K562 (cell line): ENCODE data around the gene NEDD4L. TPM values are rescaled to one million over a fixed set of nuclear protein-coding genes. Genes with fewer than 3 reads are reported as not detected.
A peak's percentile ranks its signal among the peaks of the same experiment; 100 is the strongest.

ENCODE experiments used
- ATAC-seq: fragments of 200-7000 bp; cut with Tn5 transposase; 3 replicates; pipeline ENCODE4 v1.9.1; 2020; ENCODE audit warnings: moderate library complexity
- BruUV-seq: library from RNA; stranded (reverse); fragments of 400-500 nt; replicated peaks from 2 replicates; lab custom pipeline; 2021; lab: Mats Ljungman, UMichigan
- CTCF ChIA-PET: fragments of 300-600 bp; formaldehyde crosslinking; extraction: SDS; loops from one replicate; lab custom pipeline; 2021; ENCODE audit warnings: low intra/inter-chr PET ratio; lab: Yijun Ruan, JAX
- POLR2A ChIA-PET: fragments of 300-600, 350-650 bp; sonication (Branson Sonifier 250); formaldehyde crosslinking; extraction: SDS; loops from one replicate; lab custom pipeline; 2021; ENCODE audit warnings: antibody characterized with exemption, inconsistent platforms; lab: Yijun Ruan, JAX
- DNase-seq, 4 experiments: peaks; one replicate each; pipeline versions ENCODE4 v3.0.0 to v3.0.0-alpha.2; 2011 to 2018; ENCODE audit warnings: low spot score in 3 of 4, mixed read lengths in 3 of 4; ENCODE audit errors: extremely low read depth in 1 of 4
- FAIRE-seq: peaks from 2 replicates; lab custom pipeline; 2011; peaks lifted over from hg19 to GRCh38; lab: Jason Lieb, UNC
- H2AFZ ChIP-seq: 2 replicates; pipeline ENCODE4 v1.6.0; 2011; ENCODE audit warnings: low read depth, low read length, control low read depth, inconsistent platforms
- H3K27ac ChIP-seq: fragments of 200-600 bp; 3 replicates; pipeline ENCODE4 v1.8.0; 2011; ENCODE audit warnings: low read depth, mild to moderate bottlenecking, control low read depth, inconsistent platforms, low read length, moderate library complexity, mixed read lengths; ENCODE audit errors: extremely low read depth
- H3K27me3 ChIP-seq, 2 experiments: fragments of 300-600 bp in 1 of 2; 2 replicates in 1 of 2; 3 replicates in 1 of 2; pipeline versions ENCODE4 v1.6.0 to v1.8.0; 2011; ENCODE audit warnings: inconsistent platforms in 2 of 2, low read length in 2 of 2, mild to moderate bottlenecking in 1 of 2, mixed read lengths in 1 of 2, moderate library complexity in 1 of 2; ENCODE audit not compliant: control insufficient read depth in 2 of 2, insufficient read depth in 2 of 2
- H3K36me3 ChIP-seq: fragments of 300-600 bp; 3 replicates; pipeline ENCODE4 v1.8.0; 2011; ENCODE audit warnings: mild to moderate bottlenecking, low read length, inconsistent platforms; ENCODE audit not compliant: control insufficient read depth, insufficient read depth
- H3K4me1 ChIP-seq, 2 experiments: fragments of 200-600 bp in 1 of 2; replicated peaks in 1 of 2; 2 replicates in 1 of 2; 3 replicates in 1 of 2; pipeline versions ENCODE4 v1.5.1 to v1.8.0; 2011; ENCODE audit warnings: inconsistent platforms in 2 of 2, low read length in 2 of 2, mild to moderate bottlenecking in 1 of 2, mixed read lengths in 1 of 2, moderate library complexity in 1 of 2; ENCODE audit not compliant: control insufficient read depth in 2 of 2, insufficient read depth in 2 of 2
- H3K4me2 ChIP-seq: 2 replicates; pipeline ENCODE4 v1.6.1; 2011; ENCODE audit warnings: low read length, control low read depth, inconsistent platforms, mixed read lengths; ENCODE audit not compliant: insufficient read depth
- H3K4me3 ChIP-seq: fragments of 200-600 bp; sonication (generic), shearing (Covaris generic); 2 replicates; pipeline ENCODE4 v1.5.1; 2016; ENCODE audit warnings: control low read depth, inconsistent platforms
- H3K79me2 ChIP-seq: fragments of 200-600 bp; 3 replicates; pipeline ENCODE4 v1.8.0; 2011; ENCODE audit warnings: low read length, inconsistent platforms; ENCODE audit not compliant: control insufficient read depth, insufficient read depth
- H3K9ac ChIP-seq, 2 experiments: 2 replicates each; pipeline versions ENCODE4 v1.6.0 to v1.6.1; 2011; ENCODE audit warnings: low read depth in 2 of 2, low read length in 2 of 2, control low read depth in 1 of 2, inconsistent platforms in 1 of 2, mild to moderate bottlenecking in 1 of 2, mixed read lengths in 1 of 2; ENCODE audit not compliant: insufficient read depth in 1 of 2
- H3K9me1 ChIP-seq: one replicate; pipeline ENCODE4 v1.6.0; 2011; ENCODE audit warnings: inconsistent platforms, mild to moderate bottlenecking, low read length, moderate library complexity; ENCODE audit not compliant: control insufficient read depth, insufficient read depth
- H3K9me3 ChIP-seq: replicated peaks from 2 replicates; pipeline ENCODE4 v1.5.1; 2011; ENCODE audit warnings: low read depth, low read length, inconsistent platforms; ENCODE audit not compliant: control insufficient read depth, insufficient read depth
- H4K20me1 ChIP-seq: replicated peaks from 2 replicates; pipeline ENCODE4 v1.6.1; 2011; ENCODE audit warnings: low read length, inconsistent platforms, mixed read lengths; ENCODE audit not compliant: control insufficient read depth, insufficient read depth
- MAFK ChIP-seq: IDR thresholded peaks from 2 replicates; pipeline ENCODE4 v1.6.1; 2011; ENCODE audit warnings: low read length, improper control_type of control experiment
- ZNF384 ChIP-seq: IDR thresholded peaks from 2 replicates; pipeline ENCODE4 v1.6.1; 2012; ENCODE audit warnings: low read depth, low read length, improper control_type of control experiment
- WGBS: fragments of 100-300 bp; shearing (Covaris generic); methylation state at CpG from one replicate; pipeline ENCODE4 v1.1.6; 2016; ENCODE audit warnings: low coverage, mixed read lengths; ENCODE audit not compliant: insufficient coverage; ENCODE audit errors: missing lambda C conversion rate; 5-methylcytosine and 5-hydroxymethylcytosine counted together
- in situ Hi-C: fragments of 300-500 bp; cut with MboI; formaldehyde crosslinking; loops from 4 replicates; pipeline ENCODE4 v1.15.0; 2018; ENCODE audit warnings: inconsistent platforms, mixed read lengths
- intact Hi-C: fragments of 100-400 bp; cut with micrococcal nuclease; formaldehyde crosslinking; loops from 2 replicates; pipeline ENCODE4 v1.14.2; 2022
- polyA plus RNA-seq, 8 experiments: library from polyadenylated mRNA; depleted of rRNA in 4 of 8; stranded (reverse) in 5 of 8; unstranded in 3 of 8; fragments of >200 nt; fragmentation: Nextera tagmentation in 2 of 8; fragmentation: Illumina TruSeq in 1 of 8; extraction: Ambion mirVana in 2 of 8; extraction: Trizol in 1 of 8; gene quantifications; 2 replicates each; pipeline versions ENCODE4 v1.2.1 to v1.2.3, GENCODE V29; 2011 to 2014; ENCODE audit warnings: inconsistent platforms in 1 of 8, missing spikeins in 1 of 8
- total RNA-seq, 7 experiments: library from RNA; depleted of rRNA in 6 of 7; stranded (reverse); fragments of >200 nt in 6 of 7; fragmentation: Illumina TruSeq in 2 of 7; extraction: Trizol in 2 of 7; gene quantifications; 2 replicates each; pipeline versions ENCODE4 v1.2.1 to v1.2.3, GENCODE V29; 2011 to 2021; ENCODE audit warnings: low replicate concordance in 1 of 7
- TF ChIP-seq, protein P1 (sequence below), 2 experiments: fragments of 450-650 bp in 1 of 2; sonication (generic) in 1 of 2; formaldehyde crosslinking in 1 of 2; IDR thresholded peaks in 1 of 2; conservative IDR thresholded peaks in 1 of 2; 2 replicates each; pipeline versions ENCODE4 v1.6.1 to v1.8.1; 2016 to 2023; ENCODE audit warnings: mild to moderate bottlenecking in 2 of 2, moderate library complexity in 2 of 2, inconsistent platforms in 1 of 2, missing genetic modification reagents in 1 of 2

The NEDD4L gene
- total and polyA plus RNA-seq, 9 of the 15 experiments (the other 6 are each of a cell fraction or from before 2014, with no cell fraction given), result 8.1 to 33.4 (median 19.9) TPM

DNA sequence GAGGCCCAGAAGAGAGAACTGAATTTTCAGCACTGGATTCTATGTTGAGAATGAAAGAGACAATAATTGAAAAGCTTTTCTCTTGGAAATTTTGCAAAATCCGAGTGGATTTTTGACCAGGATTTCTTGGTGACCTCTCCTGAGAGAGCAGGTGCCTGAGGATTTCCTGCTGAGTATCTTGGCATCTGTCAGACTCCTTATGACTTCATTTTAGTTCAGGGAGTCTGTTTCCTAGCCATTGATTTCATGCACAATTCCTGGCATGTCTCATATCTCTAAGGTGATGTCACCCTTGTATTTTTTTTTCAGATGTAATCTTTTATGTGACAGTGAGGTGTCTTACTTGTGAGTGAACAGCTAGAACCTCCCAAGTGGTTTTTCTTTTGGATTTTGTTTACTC lies 195.9 kb downstream of the NEDD4L start:
- POLR2A ChIA-PET, result interaction anchor here (0.6 kb wide), 1 partner anchor 11 kb away, joined by 4 read pairs; no protein-coding TSS in a partner anchor
- no peak overlapping the region for H3K9ac ChIP-seq
- no peaks in the 10 kb centered on the region for H3K9me3 ChIP-seq
- no peaks in the 10 kb centered on the region for H3K36me3 ChIP-seq
- FAIRE-seq (no peak), ATAC-seq (no peak), DNase-seq (no peak)
- no peaks in the 10 kb centered on the region for H3K27me3 ChIP-seq
- no peak overlapping the region for H2AFZ ChIP-seq
- H3K27ac ChIP-seq, result no peak overlapping the region
- in situ Hi-C loops (no loop called here), intact Hi-C loops (no loop called here)
- no peak overlapping the region for H3K4me2 ChIP-seq
- no peaks in the 10 kb centered on the region for H3K79me2 ChIP-seq
- H3K4me1 ChIP-seq, result no peaks in the 10 kb centered on the region; a peak in 2 of 5 replicates
- TF ChIP-seq, protein P1, sequence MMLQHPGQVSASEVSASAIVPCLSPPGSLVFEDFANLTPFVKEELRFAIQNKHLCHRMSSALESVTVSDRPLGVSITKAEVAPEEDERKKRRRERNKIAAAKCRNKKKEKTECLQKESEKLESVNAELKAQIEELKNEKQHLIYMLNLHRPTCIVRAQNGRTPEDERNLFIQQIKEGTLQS (IDR thresholded peaks at IDR 0.05), result peak; percentile 62
- TF ChIP-seq, protein P1 (CRISPR knock-in tag; conservative IDR thresholded peaks at IDR 0.05), result no peak
- TF ChIP-seq ZNF384, result 0 out of 2 replicates have a peak, but pooled peaks have one; percentile 10
- no peak for TF ChIP-seq MAFK
- H3K9me1 ChIP-seq, result no peaks in the 10 kb centered on the region
- BruUV-seq, result no TSS peak
- no peaks in the 10 kb centered on the region; the same call in none of the 2 replicates for H4K20me1 ChIP-seq
- 10% methylated on average over 1 of the region's 1 CpG for WGBS
- CTCF ChIA-PET, result no interaction called here
- no peak overlapping the region for H3K4me3 ChIP-seq
